GM19023 (cell line): ENCODE results near the gene STOX2.
"Not testable (repeated sequence)": the region's sequence is repeated elsewhere in the genome, so short reads cannot be mapped to it uniquely, and the experiment has no call there.

Source experiments
- ATAC-seq: cut with Tn5 transposase; IDR thresholded peaks from one replicate; pipeline ENCODE4 v1.9.1; 2021; ENCODE audit warnings: mild to moderate bottlenecking, moderate library complexity; ENCODE audit not compliant: unreplicated experiment

STOX2 gene

DNA sequence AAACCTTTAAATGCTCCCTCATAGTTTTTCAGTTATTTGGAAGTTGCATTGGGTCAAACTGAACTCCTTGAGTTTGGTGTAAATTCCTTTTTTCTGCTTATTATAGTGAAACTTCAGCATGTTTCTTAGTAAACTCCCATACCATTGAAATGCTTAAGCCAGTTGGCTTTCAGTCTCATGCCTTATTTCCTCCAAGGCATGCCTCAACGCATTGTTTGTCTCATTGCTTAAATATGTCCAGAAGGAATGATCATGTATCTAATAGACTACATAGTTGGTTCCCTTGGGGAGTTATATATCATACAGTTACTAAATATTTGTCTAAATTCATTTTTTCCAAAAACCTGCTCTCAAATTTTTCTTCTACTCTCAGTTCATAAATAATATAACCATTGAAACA, 114.0 kb downstream of the STOX2 start:
- no peak for ATAC-seq

DNA sequence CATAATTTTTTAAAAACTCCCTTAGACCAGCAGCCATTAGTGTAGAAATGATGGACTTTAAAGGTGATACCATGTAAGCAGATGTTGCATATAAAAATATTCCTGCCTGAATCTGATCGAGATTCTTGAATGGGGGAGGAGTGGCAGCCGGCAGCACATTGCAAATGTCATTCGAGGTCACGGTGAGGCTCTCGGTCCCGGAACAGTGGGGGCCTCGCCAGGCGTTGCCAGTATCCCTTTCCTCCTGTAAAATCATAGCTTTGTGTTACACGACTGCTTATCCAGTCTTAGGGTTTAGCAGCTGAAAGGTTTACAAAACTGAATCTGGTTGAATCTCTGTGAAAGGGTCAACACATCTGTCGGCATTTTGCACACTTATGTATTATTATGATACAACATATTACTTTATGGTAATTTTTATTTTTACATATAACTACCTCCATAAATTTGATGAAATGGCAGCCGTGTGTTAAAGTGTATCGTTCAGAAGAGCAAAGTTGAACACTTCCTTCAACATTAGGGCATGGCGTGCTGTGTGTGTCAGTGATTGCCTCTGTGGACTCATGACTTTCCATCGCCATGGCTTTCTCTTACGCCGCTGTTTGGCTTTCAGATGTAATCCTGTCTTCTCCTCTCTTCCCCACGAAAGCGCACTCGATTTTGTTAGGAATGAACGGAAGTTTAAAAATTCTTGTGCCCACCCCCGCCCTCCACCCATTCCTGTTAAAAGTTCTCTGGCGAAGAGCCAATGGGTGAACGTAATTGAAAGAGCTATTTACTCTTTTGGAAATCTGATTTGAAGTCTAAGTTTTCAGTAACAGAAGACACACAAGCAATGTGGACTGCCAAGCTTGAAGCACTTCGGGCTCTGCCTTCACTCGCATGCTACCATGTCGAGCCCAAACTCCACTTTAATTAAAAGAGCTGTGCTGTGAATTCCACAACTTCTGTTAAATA, 114.8 kb downstream of the STOX2 start:
- ATAC-seq = no peak

DNA sequence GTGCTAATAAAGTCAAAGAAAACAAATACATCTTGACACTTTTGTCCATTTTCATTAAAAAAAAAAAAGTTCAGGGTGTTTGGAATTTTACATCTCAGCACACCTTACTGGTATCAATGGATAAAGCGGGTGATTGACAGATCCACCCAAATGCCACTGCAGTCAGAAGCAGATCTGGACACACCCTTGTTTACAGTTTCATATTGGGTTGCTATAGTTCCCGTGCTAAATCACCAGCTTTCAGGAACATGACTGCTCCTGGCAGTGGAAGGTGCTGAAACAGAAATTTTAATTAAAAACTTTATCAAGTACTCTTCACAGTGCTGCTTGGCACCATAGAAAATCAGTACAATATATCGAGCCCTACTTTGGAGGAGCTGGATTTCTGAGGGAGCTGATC, 116.3 kb downstream of the STOX2 start:
- no peak for ATAC-seq

DNA sequence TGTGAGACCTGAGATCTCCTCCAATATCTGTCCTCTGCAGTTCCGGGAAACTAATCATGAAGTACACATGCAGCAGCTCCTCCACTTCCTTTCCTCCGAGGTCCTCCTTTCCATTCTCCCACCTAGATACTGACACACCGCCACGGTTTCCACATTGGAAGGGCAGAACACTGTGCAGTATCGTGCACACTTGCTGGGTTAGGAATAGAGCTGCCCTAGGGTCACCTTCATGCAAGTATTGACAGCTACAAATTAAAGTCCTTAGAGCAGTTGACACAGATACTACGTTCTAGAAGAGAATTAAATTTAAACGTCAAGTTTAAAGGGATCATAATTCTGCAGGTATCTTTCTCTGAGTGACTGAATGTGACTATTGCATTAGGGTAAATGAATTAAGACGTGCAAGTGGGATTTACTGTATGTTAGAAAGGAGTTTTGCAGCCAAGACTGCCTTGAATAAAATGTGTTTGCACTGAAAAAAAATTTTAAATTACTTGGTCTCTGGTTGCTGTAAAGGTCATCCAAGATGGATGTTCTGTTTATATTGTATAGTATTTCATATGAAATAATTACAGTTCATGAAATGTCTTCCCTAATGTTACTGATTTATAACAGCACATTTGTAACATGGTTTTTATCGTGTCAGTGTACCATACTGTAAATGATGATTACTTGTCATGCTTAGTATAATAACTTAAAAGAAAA, 117.7 kb downstream of the STOX2 start:
- ATAC-seq = no peak

DNA sequence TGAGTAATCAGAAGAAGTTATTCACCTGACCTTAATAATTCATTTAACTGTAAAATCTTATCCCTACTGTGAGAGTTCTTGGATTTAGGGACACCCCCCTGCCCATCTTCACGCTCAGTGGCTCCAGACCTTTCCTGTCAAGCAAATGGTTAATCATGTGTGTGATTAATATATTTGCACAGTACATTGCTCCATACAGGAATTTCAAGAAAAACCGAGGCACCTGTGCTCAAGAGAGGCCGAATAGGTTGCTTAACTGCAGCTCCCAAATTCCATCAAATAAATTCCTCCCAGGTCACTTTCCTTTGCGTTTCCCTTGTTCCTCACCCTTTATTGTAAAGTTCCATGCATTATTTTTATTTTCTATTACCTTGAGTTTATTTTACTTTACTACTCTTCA, 119.5 kb downstream of the STOX2 start:
- ATAC-seq = no peak

DNA sequence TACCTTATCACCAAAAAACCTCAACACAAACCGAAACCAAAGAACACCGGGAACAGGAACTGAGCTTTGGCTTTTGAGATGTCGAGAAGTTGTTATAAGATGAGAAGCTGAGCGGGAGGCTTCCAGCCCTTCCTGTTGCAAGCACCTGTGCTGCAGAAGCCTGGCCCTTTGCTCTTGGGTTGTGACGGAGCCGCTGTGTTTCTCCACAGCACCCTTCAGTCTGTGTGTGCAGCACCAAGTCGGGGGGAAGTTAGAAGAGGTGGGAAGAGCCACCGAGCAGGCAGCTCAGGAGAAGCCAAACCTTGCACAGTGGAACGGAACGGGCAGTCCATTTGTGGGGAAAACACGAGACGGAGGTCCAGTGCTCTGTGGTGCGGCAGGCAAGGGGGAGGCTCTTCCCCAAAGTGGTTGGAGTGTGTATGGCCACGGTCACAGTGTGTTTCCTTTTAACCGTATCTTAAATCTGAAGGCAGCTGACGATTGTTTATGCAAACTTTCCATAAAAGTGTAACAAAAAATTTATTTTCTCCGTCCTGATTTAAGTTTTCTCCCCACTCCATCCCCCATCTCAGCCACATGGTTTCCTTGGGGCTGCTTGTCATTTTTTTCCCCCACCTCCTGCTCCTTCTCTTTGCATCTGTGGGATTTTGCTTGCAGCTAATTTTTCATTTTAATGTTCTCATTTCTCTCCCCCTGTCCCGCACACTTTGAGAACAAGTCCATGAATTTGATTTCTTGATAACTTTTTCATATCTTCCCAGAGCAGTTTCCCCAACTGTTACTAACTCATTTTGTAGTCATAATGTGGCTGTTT, 123.7 kb downstream of the STOX2 start:
- ATAC-seq = no peak

DNA sequence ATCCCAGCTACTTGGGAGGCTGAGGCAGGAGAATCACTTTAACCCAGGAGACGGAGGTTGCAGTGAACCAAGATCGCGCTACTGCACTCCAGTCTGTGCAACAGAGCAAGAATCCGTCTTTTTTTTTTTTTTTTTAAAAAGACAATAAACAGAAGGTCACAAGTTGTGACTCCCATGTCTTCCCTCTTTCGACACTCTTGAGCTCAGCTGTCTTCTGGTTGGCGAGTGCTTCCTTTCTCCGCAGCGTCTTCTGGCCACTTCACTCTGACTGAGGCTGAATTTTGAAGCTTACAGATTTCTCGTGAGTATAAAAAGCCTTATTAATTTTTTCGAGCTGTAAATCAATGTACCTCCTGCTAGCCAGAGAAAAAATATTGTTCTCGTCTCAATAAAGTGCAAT, 124.9 kb downstream of the STOX2 start:
- no peak for ATAC-seq

DNA sequence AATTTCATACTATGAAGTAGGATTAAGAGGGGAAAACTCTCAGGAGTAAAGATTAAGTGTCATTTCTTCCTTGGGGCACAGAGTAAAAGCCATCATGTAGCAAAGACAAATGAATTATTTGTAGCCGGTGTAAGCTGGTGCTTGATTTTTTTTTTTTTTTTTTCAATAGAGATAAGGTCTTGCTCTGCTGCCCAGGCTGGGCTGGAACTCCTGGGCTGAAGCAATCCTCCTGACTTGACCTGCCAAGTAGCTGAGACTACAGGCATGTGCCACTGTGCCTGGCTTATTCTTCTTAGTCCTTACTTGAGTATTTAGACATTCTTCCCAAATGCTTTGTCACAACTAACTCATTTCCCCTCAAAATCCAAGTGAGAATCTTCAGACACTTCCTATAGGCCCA, 125.7 kb downstream of the STOX2 start:
- ATAC-seq = no peak

DNA sequence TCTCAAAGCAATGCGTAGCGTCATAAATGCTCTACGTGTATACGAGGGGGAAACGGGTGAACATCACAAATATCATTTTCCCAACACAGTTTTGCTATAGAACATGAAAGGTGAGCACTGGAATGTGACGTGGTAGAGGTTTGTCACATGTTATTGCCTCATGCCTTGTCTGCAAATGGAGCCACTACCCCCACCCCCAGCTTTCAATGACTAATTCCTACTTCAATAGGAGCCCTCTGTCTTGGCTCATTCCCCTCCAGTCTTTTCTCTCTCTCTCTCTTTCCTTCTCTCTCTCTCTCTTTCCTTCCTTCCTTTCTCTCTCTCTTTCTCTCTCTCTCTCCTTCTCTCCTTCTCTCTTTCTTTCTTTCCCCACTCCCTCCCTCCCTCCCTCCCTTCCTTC, 127.0 kb downstream of the STOX2 start:
- ATAC-seq = no peak

DNA sequence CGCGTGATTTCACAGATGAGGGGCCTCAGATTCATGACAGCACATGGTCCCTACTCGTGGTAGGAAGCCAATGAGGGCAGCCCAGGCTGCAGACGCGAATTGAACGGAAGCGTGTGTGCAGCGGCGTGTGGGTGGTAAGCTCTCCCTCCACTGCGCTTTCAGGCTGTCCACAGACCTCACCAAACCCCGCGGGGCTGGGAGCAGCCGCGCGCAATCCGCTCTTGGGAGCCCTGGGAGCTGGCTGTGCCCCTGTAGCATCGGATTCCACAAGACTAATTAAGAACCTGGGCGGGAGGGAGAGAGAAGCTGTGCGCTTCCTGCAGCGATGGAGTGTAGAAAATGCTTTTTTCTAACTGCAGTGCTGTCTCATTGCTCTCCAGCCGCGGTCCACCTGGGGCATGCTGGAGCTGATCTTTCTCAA, 134.9 kb downstream of the STOX2 start:
- ATAC-seq = no peak

DNA sequence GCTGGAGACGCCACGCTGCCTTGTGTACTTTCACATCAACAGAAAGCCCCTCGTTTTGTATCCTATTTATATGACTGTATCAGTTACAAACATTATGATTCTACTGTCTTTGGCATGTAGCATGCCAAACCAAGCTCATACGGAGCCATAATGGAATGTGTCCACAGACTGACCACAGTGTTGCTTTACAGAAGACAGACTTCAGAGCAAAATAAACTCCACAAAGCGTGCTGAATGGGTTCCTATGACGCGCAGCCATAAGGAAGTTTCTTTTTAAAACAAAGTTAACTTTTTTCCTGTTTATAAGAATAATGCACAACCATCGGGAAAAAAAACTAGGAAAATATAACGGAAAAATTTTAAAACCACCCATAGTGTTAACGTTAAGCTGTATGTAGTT, 136.0 kb downstream of the STOX2 start:
- no peak for ATAC-seq

DNA sequence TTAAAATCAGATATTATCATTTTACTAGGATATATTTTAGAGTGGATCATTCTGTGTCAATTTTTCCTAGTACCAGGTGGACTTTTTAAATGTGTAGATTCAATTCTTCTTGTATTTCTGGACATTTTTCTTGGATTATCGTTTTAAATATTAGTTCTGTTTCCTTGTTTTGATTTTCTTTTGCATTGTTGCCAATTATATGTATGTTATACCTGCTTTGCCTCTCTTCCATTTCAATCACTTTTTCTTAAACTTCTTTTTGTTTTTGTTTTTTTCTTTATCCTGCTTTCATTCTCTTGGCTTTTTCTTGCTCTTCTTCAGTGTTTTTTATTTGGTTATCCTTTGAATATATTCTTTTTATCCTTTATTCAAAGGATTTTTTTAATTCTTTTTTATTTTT, 141.0 kb downstream of the STOX2 start:
- no peak for ATAC-seq

DNA sequence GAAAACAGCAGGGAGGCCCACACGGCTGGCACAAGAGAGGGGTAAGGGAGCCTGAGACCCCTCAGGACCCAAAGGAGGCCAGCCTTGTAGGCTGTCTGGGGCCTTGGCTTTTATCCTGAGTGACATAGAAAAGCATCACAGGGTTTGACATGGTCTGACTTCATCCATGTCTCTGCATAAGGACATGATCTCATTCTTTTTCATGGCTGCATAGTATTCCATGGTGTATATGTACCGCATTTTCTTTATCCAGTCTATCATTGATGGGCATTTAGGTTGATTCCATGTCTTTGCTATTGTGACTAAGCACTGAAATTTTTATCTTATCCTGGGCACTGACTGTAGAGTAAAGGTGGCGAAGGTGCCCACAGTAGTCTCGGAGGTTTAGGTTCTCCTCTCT, 146.2 kb downstream of the STOX2 start:
- not testable (repeated sequence) for ATAC-seq

DNA sequence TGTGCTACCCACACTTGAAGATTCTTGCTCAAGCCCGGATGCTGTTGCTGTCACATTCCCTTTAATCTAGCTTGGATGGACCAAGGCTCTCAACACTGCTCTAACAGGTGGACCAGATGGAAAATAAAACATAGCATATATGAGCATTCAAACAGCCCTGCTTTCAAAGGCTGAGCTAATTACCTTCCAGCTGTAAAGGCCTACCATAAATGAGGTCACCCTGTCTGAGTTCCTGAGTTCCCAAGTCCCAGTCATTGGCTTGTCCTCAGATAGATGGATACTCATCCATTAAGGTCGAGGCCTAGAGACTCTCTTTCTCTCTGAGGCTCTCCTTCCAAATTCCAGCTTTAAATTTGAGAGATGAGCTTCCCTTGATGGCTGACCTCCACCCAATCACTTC, 147.5 kb downstream of the STOX2 start:
- ATAC-seq = no peak

DNA sequence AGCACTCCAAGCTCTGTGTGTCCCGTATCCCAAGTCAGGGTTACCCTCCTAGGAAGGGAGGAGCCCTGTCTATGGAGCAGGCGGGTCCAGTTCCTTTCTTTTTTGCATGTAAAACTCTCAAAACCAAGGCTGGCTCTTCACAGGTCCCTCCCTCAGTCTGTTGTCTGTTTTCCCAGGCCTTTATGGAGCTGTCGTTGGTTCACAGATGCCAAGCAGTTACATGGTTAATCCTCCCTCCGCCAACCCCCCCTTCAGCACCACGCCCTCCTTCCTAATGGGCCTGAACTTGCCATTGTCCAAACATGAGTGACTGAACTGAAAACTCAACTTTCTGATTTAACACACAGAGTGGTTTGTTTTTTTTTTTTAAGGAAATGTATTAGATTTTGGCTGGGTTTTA, 148.3 kb downstream of the STOX2 start:
- ATAC-seq = no peak

DNA sequence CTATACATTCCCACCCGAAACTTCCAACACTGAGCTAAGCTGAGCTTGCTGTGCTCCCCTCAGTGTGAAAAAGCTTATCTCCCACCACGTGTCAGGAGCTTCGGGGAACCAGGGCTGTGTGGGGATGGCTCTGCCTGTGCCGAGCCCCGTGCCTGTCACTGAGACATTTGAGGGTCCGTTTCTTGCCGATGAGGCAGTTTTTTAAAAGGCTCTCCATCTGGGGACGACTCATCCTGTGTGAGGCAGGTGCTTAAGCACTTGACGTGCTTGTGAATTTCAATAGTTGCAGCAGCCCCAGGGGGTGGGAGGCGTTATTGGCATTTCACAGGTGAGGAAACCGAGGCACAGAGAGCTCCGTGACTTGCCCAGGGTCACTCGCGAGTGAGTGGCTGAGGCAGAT, 151.8 kb downstream of the STOX2 start:
- no peak for ATAC-seq

DNA sequence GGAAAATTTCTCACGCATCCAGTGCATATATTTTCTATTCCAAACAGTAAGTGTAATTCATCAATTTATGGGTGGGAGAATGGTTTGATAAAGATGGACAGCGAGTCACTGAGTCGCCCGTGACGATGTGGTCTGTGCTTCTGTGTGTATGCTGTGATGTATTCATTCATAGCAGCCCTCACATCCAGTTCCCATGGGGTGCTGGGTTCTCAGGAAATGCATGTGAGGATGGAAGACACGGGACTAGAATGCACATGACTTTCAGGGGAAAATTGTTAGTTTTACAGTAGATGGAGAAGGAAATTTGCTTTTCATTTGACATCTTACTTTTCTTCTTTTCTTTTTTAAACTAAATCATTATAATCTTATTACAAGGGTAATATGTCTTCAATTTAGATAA, 152.9 kb downstream of the STOX2 start:
- no peak for ATAC-seq

DNA sequence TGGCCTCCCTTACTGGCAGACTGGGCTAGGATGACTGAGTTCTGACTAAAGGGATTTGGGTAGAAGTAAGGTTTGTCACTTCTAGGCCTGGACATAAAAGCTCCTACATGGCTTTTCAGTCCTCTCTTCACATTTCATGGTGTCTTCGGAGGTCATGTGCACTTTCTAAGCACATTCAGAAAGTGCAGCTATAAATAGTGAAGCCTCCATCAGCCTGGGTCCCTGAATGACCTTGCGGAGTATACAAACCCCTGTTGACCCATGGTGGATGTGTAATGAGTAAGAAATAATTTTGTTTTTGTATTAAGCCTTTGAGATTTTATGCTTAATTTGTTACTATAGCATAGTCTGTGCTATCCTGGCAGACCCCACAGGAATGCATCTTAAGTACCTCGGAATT, 154.0 kb downstream of the STOX2 start:
- no peak for ATAC-seq

DNA sequence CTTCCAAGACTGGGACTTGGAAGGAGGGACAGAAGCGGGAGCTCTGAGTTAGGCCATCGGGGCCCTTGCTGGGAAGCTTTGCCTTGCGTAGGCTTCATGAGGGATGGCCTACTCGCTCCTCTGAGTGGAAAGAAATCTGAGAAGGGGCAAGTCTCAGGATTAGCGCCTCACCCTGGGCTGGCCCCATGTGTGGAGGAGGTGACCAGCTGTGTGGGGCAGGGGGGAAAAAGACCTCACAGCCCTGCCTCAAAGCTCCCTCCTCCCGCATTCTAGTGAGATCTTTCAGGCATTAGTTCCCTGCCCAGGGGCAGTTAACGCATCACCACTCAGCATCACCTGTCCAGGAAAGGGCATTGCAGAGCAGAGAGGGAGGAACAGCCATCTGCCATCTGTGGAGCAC, 156.5 kb downstream of the STOX2 start:
- ATAC-seq = no peak

DNA sequence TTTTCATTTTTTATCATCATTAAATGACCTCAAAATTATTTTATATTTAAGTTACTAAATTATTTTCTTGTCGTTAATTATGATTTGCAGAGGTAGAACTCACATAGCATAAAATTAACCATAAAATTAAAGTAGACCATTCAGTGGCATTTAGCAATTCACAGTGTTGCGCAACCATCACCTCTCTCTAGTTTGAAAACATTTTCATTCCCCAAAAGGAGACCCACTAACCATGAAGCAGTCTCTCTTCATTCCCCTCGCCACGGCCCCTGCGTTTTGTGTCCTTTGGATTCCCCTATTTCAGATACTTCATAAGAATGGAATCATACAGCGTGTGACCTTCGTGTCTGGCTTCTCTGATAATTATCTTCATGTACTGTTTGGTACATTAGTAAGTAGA, 157.7 kb downstream of the STOX2 start:
- no peak for ATAC-seq

DNA sequence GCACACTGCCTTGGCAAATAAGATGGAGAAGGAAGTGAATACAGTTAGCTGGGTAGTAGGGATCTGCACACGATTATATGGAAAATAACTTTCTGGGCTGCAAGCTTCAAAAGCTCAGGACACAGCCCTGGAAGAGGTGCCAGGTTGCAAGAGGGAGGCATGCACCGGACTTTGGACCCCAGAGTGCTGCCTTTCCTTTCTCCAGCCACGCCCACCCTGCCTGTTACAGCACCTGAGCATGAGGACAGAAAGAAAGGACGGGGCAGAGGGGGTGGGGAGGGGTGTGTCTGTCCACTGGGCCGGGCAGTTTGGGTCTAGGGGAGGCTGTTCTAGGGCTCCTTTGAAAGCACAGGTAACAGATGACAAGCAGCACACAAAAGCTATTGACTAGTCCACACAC, 159.8 kb downstream of the STOX2 start:
- ATAC-seq = no peak
